OCI-LY7 (cell line): Measurements from ENCODE around the gene GRAMD1B. TPM values are rescaled to one million over a fixed set of nuclear protein-coding genes. Genes with fewer than 3 reads are reported as not detected.

Experiments
- BruUV-seq: library from RNA; stranded (reverse); fragments of 400-500 nt; replicated peaks from 2 replicates; lab custom pipeline; 2021; lab: Mats Ljungman, UMichigan
- CTCF ChIA-PET: fragments of 300-600 bp; sonication (Branson Sonifier 250); formaldehyde crosslinking; loops from one replicate; lab custom pipeline; 2022; ENCODE audit warnings: antibody characterized with exemption; ENCODE audit not compliant: unreplicated experiment; lab: Charles Lee
- POLR2A ChIA-PET: fragments of 300-600 bp; sonication (Branson Sonifier 250); formaldehyde crosslinking; loops from one replicate; lab custom pipeline; 2022; ENCODE audit warnings: antibody characterized with exemption; lab: Charles Lee
- DNase-seq: peaks from one replicate; pipeline ENCODE4 v3.0.0-alpha.2; 2015; ENCODE audit warnings: low spot score
- H2AFZ ChIP-seq: fragments of 200-600 bp; sonication (generic), shearing (Covaris generic); 2 replicates; pipeline ENCODE4 v1.6.1; 2014; ENCODE audit warnings: mild to moderate bottlenecking, antibody characterized with exemption, low read length, moderate library complexity
- H3K27ac ChIP-seq: fragments of 200-600 bp; sonication (generic); 2 replicates; pipeline ENCODE4 v1.5.1; 2014; ENCODE audit warnings: mixed run types, low read depth, mild to moderate bottlenecking, moderate library complexity, low read length, inconsistent platforms; ENCODE audit not compliant: poor library complexity, severe bottlenecking
- H3K36me3 ChIP-seq: fragments of 200-600 bp; sonication (generic); 2 replicates; pipeline ENCODE4 v1.6.1; 2014; ENCODE audit warnings: mild to moderate bottlenecking, antibody characterized with exemption, low read length, moderate library complexity, mixed read lengths; ENCODE audit not compliant: insufficient read depth
- H3K4me1 ChIP-seq: fragments of 200-600 bp; sonication (generic); 2 replicates; pipeline ENCODE4 v1.5.1; 2014; ENCODE audit warnings: mild to moderate bottlenecking, low read length; ENCODE audit not compliant: insufficient read depth, poor library complexity, severe bottlenecking
- H3K4me2 ChIP-seq: fragments of 200-600 bp; sonication (generic); 2 replicates; pipeline ENCODE4 v1.6.1; 2014; ENCODE audit warnings: mild to moderate bottlenecking, low read length
- H3K4me3 ChIP-seq: fragments of 200-600 bp; sonication (generic); 2 replicates; pipeline ENCODE4 v1.5.1; 2014; ENCODE audit warnings: mild to moderate bottlenecking, low read depth, low read length; ENCODE audit not compliant: poor library complexity, severe bottlenecking
- H3K79me2 ChIP-seq: fragments of 200-600 bp; sonication (generic); 2 replicates; pipeline ENCODE4 v1.6.1; 2016; ENCODE audit warnings: low read depth, mild to moderate bottlenecking, low read length, moderate library complexity, mixed read lengths; ENCODE audit not compliant: insufficient read depth
- H3K9me2 ChIP-seq: fragments of 200-600 bp; sonication (generic); 2 replicates; pipeline ENCODE4 v1.6.1; 2016; ENCODE audit warnings: mild to moderate bottlenecking, low read length, mixed read lengths; ENCODE audit not compliant: insufficient read depth
- H3K9me3 ChIP-seq: fragments of 200-600 bp; sonication (generic); 2 replicates; pipeline ENCODE4 v1.6.1; 2014; ENCODE audit warnings: mild to moderate bottlenecking, mixed run types, low read length, mixed read lengths
- H4K20me1 ChIP-seq: fragments of 200-600 bp; sonication (generic); 2 replicates; pipeline ENCODE4 v1.6.1; 2014; ENCODE audit warnings: mild to moderate bottlenecking, antibody characterized with exemption, low read length, moderate library complexity, mixed read lengths; ENCODE audit not compliant: insufficient read depth
- EZH2phosphoT487 ChIP-seq: fragments of 200-600 bp; sonication (generic); IDR thresholded peaks from 2 replicates; pipeline ENCODE4 v1.6.1; 2018; ENCODE audit warnings: low read depth, borderline replicate concordance, mild to moderate bottlenecking, mixed run types, antibody characterized with exemption, low read length, moderate library complexity, mixed read lengths
- intact Hi-C: fragments of 100-400 bp; cut with micrococcal nuclease; formaldehyde crosslinking; loops from one replicate; pipeline ENCODE4 v1.10.0; 2022; ENCODE audit not compliant: unreplicated experiment
- total RNA-seq, 2 experiments: library from RNA; depleted of rRNA in 1 of 2; stranded (reverse); fragments of >200 nt in 1 of 2; shearing (Covaris generic) in 1 of 2; gene quantifications; 2 replicates each; pipeline ENCODE4 v1.2.3, GENCODE V29; 2014 to 2022
- TF ChIP-seq, protein P1 (sequence below): fragments of 200-600 bp; sonication (generic); conservative IDR thresholded peaks from 2 replicates; pipeline ENCODE4 v1.5.1; 2014; ENCODE audit warnings: mild to moderate bottlenecking, antibody characterized with exemption, low read length, moderate library complexity, mixed read lengths

GRAMD1B gene
- total RNA-seq, 2 experiments from 2014 or later = 0.16 TPM; not detected in 1

DNA sequence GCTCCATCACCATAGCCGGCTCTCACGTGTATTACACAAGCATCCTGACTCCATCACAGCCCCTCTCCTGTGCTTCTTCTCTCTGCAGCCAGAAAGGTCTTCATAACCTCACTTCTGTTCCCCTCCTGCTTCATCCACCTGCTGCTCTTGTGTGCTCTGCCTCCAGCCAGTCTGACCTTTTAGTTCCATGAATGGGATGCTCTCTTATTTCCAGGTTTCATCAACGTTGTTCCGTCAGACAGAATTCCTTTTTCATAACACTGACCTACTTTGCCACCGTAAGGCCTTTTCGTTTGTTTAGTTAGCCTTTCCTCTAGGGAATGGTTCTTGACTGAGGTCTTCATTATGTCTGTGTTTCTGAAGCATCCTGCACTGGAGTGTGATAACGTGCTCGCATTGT is 18.8 kb downstream of the GRAMD1B start:
- Histone ChIP-seq H3K36me3 (no peaks in the 10 kb centered on the region), H3K9me2 (no peaks in the 10 kb centered on the region), H3K9me3 (no peaks in the 10 kb centered on the region), H3K4me2 (no peak overlapping the region), H3K79me2 (no peaks in the 10 kb centered on the region), H3K4me3 (no peak overlapping the region), H2AFZ (no peak overlapping the region), H4K20me1 (no peaks in the 10 kb centered on the region), H3K4me1 (no peaks in the 10 kb centered on the region), H3K27ac (no peak overlapping the region)
- intact Hi-C loops = no loop called here
- BruUV-seq = no TSS peak
- ChIA-PET POLR2A (interaction anchor here (0.7 kb wide), 1 partner anchor 296 kb away, joined by 5 read pairs; no protein-coding TSS in a partner anchor), CTCF (no interaction called here)
- no peak for DNase-seq
- TF ChIP-seq, protein P1, sequence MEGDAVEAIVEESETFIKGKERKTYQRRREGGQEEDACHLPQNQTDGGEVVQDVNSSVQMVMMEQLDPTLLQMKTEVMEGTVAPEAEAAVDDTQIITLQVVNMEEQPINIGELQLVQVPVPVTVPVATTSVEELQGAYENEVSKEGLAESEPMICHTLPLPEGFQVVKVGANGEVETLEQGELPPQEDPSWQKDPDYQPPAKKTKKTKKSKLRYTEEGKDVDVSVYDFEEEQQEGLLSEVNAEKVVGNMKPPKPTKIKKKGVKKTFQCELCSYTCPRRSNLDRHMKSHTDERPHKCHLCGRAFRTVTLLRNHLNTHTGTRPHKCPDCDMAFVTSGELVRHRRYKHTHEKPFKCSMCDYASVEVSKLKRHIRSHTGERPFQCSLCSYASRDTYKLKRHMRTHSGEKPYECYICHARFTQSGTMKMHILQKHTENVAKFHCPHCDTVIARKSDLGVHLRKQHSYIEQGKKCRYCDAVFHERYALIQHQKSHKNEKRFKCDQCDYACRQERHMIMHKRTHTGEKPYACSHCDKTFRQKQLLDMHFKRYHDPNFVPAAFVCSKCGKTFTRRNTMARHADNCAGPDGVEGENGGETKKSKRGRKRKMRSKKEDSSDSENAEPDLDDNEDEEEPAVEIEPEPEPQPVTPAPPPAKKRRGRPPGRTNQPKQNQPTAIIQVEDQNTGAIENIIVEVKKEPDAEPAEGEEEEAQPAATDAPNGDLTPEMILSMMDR = no peak
- no peak for TF ChIP-seq EZH2phosphoT487

DNA sequence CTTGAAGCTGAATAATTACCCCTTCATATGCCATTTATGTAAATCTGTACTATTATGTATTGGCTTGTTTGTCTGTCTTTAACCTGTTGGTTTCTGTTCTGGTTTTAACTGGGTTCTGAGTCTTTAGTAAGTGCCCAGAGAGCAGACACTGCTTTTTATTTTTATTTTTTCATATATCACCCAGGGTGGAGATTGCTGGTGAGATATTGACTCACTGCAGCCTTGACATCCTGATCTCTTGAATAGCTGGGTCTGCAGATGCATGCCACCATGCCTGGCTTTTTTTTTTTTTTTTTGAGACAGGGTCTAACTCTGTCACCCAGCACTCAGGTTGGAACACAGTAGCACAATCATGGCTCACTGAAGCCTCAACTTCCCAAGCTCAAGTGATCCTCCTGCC is 19.4 kb downstream of the GRAMD1B start:
- no peaks in the 10 kb centered on the region for H3K79me2 ChIP-seq
- no peak overlapping the region for H3K4me3 ChIP-seq
- no peak for TF ChIP-seq EZH2phosphoT487
- TF ChIP-seq, protein P1 = no peak
- no peaks in the 10 kb centered on the region for H3K4me1 ChIP-seq
- POLR2A ChIA-PET = interaction anchor here (0.7 kb wide), 1 partner anchor 297 kb away, joined by 5 read pairs; no protein-coding TSS in a partner anchor
- intact Hi-C loops = no loop called here
- no TSS peak for BruUV-seq
- CTCF ChIA-PET = no interaction called here
- H4K20me1 ChIP-seq = no peaks in the 10 kb centered on the region
- no peak for DNase-seq
- no peak overlapping the region for H3K4me2 ChIP-seq
- no peak overlapping the region for H2AFZ ChIP-seq
- no peaks in the 10 kb centered on the region for H3K36me3 ChIP-seq
- H3K27ac ChIP-seq = no peak overlapping the region
- no peaks in the 10 kb centered on the region for H3K9me3 ChIP-seq
- H3K9me2 ChIP-seq = no peaks in the 10 kb centered on the region

DNA sequence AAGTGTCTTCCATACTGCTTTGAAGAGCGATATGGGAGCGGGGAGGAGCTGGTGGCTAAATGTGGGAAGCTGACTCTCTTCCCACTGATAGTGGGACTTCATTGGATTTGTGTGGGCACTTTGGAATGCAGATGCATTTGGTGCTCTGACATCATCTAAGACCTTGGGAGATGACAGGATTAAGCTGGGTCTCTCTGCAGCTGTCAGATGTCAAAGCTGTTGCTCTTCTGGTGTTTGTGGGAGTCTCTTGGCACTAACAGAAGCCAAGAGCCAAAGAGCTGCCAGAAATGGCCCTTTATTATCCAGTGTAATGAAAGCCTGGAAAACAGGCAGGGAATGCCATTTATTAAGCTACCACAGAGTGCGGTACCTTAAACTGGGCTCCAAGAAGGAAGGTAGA is 20.6 kb downstream of the GRAMD1B start:
- H3K4me2 ChIP-seq = no peak overlapping the region
- no peaks in the 10 kb centered on the region for H3K9me3 ChIP-seq
- intact Hi-C loops = no loop called here
- H3K27ac ChIP-seq = no peak overlapping the region
- CTCF ChIA-PET = no interaction called here
- no peaks in the 10 kb centered on the region for H3K79me2 ChIP-seq
- no peak for DNase-seq
- H3K9me2 ChIP-seq = no peaks in the 10 kb centered on the region
- H2AFZ ChIP-seq = no peak overlapping the region
- H3K4me1 ChIP-seq = no peaks in the 10 kb centered on the region
- no TSS peak for BruUV-seq
- POLR2A ChIA-PET = interaction anchor here (0.6 kb wide), 1 partner anchor 18 kb away, joined by 7 read pairs; no protein-coding TSS in a partner anchor
- no peak overlapping the region for H3K4me3 ChIP-seq
- H3K36me3 ChIP-seq = no peaks in the 10 kb centered on the region
- no peak for TF ChIP-seq EZH2phosphoT487
- TF ChIP-seq, protein P1 = no peak
- no peaks in the 10 kb centered on the region for H4K20me1 ChIP-seq
